H9 (cell line): ENCODE data around the gene DLG2. TPM values are rescaled to one million over a fixed set of nuclear protein-coding genes. Genes with fewer than 3 reads are reported as not detected.

Experiments
- DNase-seq: peaks from one replicate; pipeline ENCODE4 v3.0.0-alpha.2; 2017
- H2AFZ ChIP-seq: one replicate; pipeline ENCODE4 v1.6.1; 2013; ENCODE audit warnings: mild to moderate bottlenecking, low read length, control low read depth, moderate library complexity
- H2AK5ac ChIP-seq: 2 replicates; pipeline ENCODE4 v1.6.1; 2013; ENCODE audit warnings: low read length, control low read depth, mixed read lengths; ENCODE audit not compliant: insufficient read length
- H2BK120ac ChIP-seq: one replicate; pipeline ENCODE4 v1.6.1; 2013; ENCODE audit warnings: low read depth, mild to moderate bottlenecking, low read length, control low read depth, inconsistent platforms; ENCODE audit not compliant: poor library complexity, severe bottlenecking
- H2BK12ac ChIP-seq: 2 replicates; pipeline ENCODE4 v1.6.1; 2013; ENCODE audit warnings: low read length, control low read depth, mixed read lengths, low read depth; ENCODE audit not compliant: insufficient read length
- H2BK15ac ChIP-seq: 2 replicates; pipeline ENCODE4 v1.6.1; 2013; ENCODE audit warnings: low read depth, low read length, control low read depth
- H2BK20ac ChIP-seq: one replicate; pipeline ENCODE4 v1.6.1; 2013; ENCODE audit warnings: low read depth, mild to moderate bottlenecking, low read length, control low read depth, inconsistent platforms; ENCODE audit not compliant: poor library complexity, severe bottlenecking
- H2BK5ac ChIP-seq: 2 replicates; pipeline ENCODE4 v1.6.1; 2013; ENCODE audit warnings: low read length, control low read depth, mixed read lengths; ENCODE audit not compliant: insufficient read length
- H3K14ac ChIP-seq: 2 replicates; pipeline ENCODE4 v1.6.1; 2013; ENCODE audit warnings: low read length, control low read depth; ENCODE audit not compliant: insufficient read depth
- H3K18ac ChIP-seq: 2 replicates; pipeline ENCODE4 v1.6.1; 2013; ENCODE audit warnings: low read depth, mild to moderate bottlenecking, mixed read lengths, low read length, control low read depth; ENCODE audit not compliant: insufficient read length
- H3K23ac ChIP-seq: 2 replicates; pipeline ENCODE4 v1.6.1; 2013; ENCODE audit warnings: low read length, control low read depth, mixed read lengths, low read depth; ENCODE audit not compliant: insufficient read length
- H3K23me2 ChIP-seq: 2 replicates; pipeline ENCODE4 v1.6.1; 2013; ENCODE audit warnings: low read depth, mild to moderate bottlenecking, mixed read lengths, low read length, control low read depth; ENCODE audit not compliant: insufficient read length, poor library complexity, severe bottlenecking
- H3K27ac ChIP-seq: 2 replicates; pipeline ENCODE4 v1.5.1; 2013; ENCODE audit warnings: low read length, control low read depth, mixed read lengths, low read depth; ENCODE audit not compliant: insufficient read length
- H3K27me3 ChIP-seq: 2 replicates; pipeline ENCODE4 v1.6.1; 2013; ENCODE audit warnings: low read length, control low read depth, inconsistent platforms; ENCODE audit not compliant: insufficient read depth
- H3K4ac ChIP-seq: 2 replicates; pipeline ENCODE4 v1.6.1; 2013; ENCODE audit warnings: low read depth, mild to moderate bottlenecking, control low read depth, inconsistent platforms, low read length, moderate library complexity
- H3K4me1 ChIP-seq: 2 replicates; pipeline ENCODE4 v1.6.1; 2013; ENCODE audit warnings: low read length, control low read depth, inconsistent platforms; ENCODE audit not compliant: insufficient read depth
- H3K4me2 ChIP-seq: 2 replicates; pipeline ENCODE4 v1.6.1; 2013; ENCODE audit warnings: low read length, control low read depth, mixed read lengths; ENCODE audit not compliant: insufficient read length, insufficient read depth
- H3K56ac ChIP-seq: 2 replicates; pipeline ENCODE4 v1.6.1; 2013; ENCODE audit warnings: low read depth, mild to moderate bottlenecking, mixed read lengths, low read length, control low read depth; ENCODE audit not compliant: insufficient read length
- H3K79me1 ChIP-seq: 2 replicates; pipeline ENCODE4 v1.6.1; 2013; ENCODE audit warnings: low read depth, mild to moderate bottlenecking, moderate library complexity, low read length, control low read depth, inconsistent platforms; ENCODE audit not compliant: insufficient read depth, poor library complexity, severe bottlenecking
- H3K79me2 ChIP-seq: 2 replicates; pipeline ENCODE4 v1.6.1; 2013; ENCODE audit warnings: low read length, control low read depth, inconsistent platforms; ENCODE audit not compliant: insufficient read depth
- H3K9ac ChIP-seq: 2 replicates; pipeline ENCODE4 v1.6.1; 2013; ENCODE audit warnings: low read length, control low read depth, mixed read lengths; ENCODE audit not compliant: insufficient read length; ENCODE audit errors: extremely low read depth
- H3K9me3 ChIP-seq: one replicate; pipeline ENCODE4 v1.6.1; 2013; ENCODE audit warnings: low read depth, low read length, inconsistent platforms; ENCODE audit not compliant: control insufficient read depth
- H3T11ph ChIP-seq: one replicate; pipeline ENCODE4 v1.6.1; 2013; ENCODE audit warnings: mild to moderate bottlenecking, low read length, control low read depth, inconsistent platforms
- H4K20me1 ChIP-seq: one replicate; pipeline ENCODE4 v1.6.1; 2013; ENCODE audit not compliant: control insufficient read depth, insufficient read length, insufficient read depth
- H4K5ac ChIP-seq: 2 replicates; pipeline ENCODE4 v1.6.1; 2013; ENCODE audit warnings: low read depth, mild to moderate bottlenecking, mixed read lengths, low read length, control low read depth; ENCODE audit not compliant: insufficient read length
- H4K8ac ChIP-seq: replicated peaks from 2 replicates; pipeline ENCODE4 v1.6.1; 2013; ENCODE audit warnings: low read length, control low read depth, mixed read lengths, low read depth; ENCODE audit not compliant: insufficient read length
- H4K91ac ChIP-seq: 2 replicates; pipeline ENCODE4 v1.6.1; 2013; ENCODE audit warnings: low read depth, mild to moderate bottlenecking, moderate library complexity, mixed read lengths, low read length, control low read depth; ENCODE audit not compliant: insufficient read length
- H3K27ac Mint-ChIP-seq, 3 experiments: 2 replicates in 2 of 3; 3 replicates in 1 of 3; pipeline ENCODE4 v1.8.0; 2020 to 2021; ENCODE audit warnings: mixed read lengths in 3 of 3, mild to moderate bottlenecking in 1 of 3, moderate library complexity in 1 of 3
- H3K27me3 Mint-ChIP-seq: 2 replicates; pipeline ENCODE4 v1.8.0; 2021; ENCODE audit warnings: low read depth, mild to moderate bottlenecking, moderate library complexity, mixed read lengths
- H3K36me3 Mint-ChIP-seq, 3 experiments: 2 replicates in 2 of 3; 3 replicates in 1 of 3; pipeline ENCODE4 v1.8.0; 2020 to 2021; ENCODE audit warnings: low read depth in 3 of 3, mixed read lengths in 3 of 3; ENCODE audit not compliant: insufficient read depth in 1 of 3
- H3K4me1 Mint-ChIP-seq, 2 experiments: 2 replicates each; pipeline ENCODE4 v1.8.0; 2020; ENCODE audit warnings: mixed read lengths in 2 of 2
- H3K4me3 Mint-ChIP-seq, 2 experiments: 2 replicates in 1 of 2; 3 replicates in 1 of 2; pipeline ENCODE4 v1.8.0; 2020 to 2021; ENCODE audit warnings: mild to moderate bottlenecking in 2 of 2, mixed read lengths in 2 of 2, moderate library complexity in 1 of 2
- H3K9me3 Mint-ChIP-seq, 2 experiments: 2 replicates in 1 of 2; 3 replicates in 1 of 2; pipeline ENCODE4 v1.8.0; 2020; ENCODE audit warnings: mild to moderate bottlenecking in 2 of 2, mixed read lengths in 2 of 2, moderate library complexity in 1 of 2
- CTCF ChIP-seq: fragments of 200-600 bp; sonication (generic); conservative IDR thresholded peaks from 3 replicates; pipeline ENCODE4 v1.8.0; 2021; ENCODE audit warnings: antibody characterized with exemption, mild to moderate bottlenecking
- WGBS: extraction: QIAGEN DNeasy Blood & Tissue Kit; methylation state at CpG from one replicate; pipeline ENCODE4 v1.1.7; 2013; ENCODE audit warnings: missing lambda C conversion rate, low lambda C conversion rate, mixed read lengths; ENCODE audit not compliant: insufficient read length; ENCODE audit errors: extremely low coverage; 5-methylcytosine and 5-hydroxymethylcytosine counted together
- total RNA-seq: library from RNA; stranded (reverse); gene quantifications from 2 replicates; pipeline ENCODE4 v1.2.1, GENCODE V29; 2021

The DLG2 gene
- total RNA-seq, 1 experiment from 2014 or later, result 8.0 TPM

GRCh38 chr11:85263328-85263727, 363.8 kb downstream of the DLG2 start:
- Histone ChIP-seq H2AK5ac (no peak overlapping the region), H3K9ac (no peak overlapping the region), H2BK15ac (no peak overlapping the region), H3K56ac (no peak overlapping the region), H3K4ac (no peak overlapping the region), H3K4me1 (no peaks in the 10 kb centered on the region; the same call in 1 of the 2 replicates), H4K20me1 (no peaks in the 10 kb centered on the region), H2BK12ac (no peak overlapping the region), H3K18ac (no peak overlapping the region), H3K27me3 (no peaks in the 10 kb centered on the region), H2AFZ (no peak overlapping the region), H3K23ac (no peak overlapping the region), H3K79me1 (no peaks in the 10 kb centered on the region), H3K79me2 (no peaks in the 10 kb centered on the region), H3K4me2 (no peak overlapping the region), H2BK120ac (no peak overlapping the region), H3K27ac (no peak overlapping the region), H4K91ac (no peak overlapping the region), H3K9me3 (no peaks in the 10 kb centered on the region), H3T11ph (no peak overlapping the region), H4K8ac (no peak overlapping the region), H3K23me2 (no peaks in the 10 kb centered on the region), H4K5ac (no peak overlapping the region), H2BK5ac (no peak overlapping the region), H2BK20ac (no peak overlapping the region), H3K14ac (no peak overlapping the region)
- peaks cover 3 to 7% (median 3%) of the 10 kb centered on the region in 3 experiments; a peak in 2 of 7 replicates for H3K36me3 Mint-ChIP-seq
- no peaks in the 10 kb centered on the region for H3K9me3 Mint-ChIP-seq
- H3K4me3 Mint-ChIP-seq, result no peak overlapping the region
- H3K27me3 Mint-ChIP-seq, result no peaks in the 10 kb centered on the region
- H3K27ac Mint-ChIP-seq, result 0 out of 7 replicates have a peak overlapping the region, but pooled peaks of 1 of the 3 experiments have one; percentile 42
- TF ChIP-seq CTCF, result no peak
- no CpG with 5 or more reads among the region's 3 CpGs for WGBS
- peaks cover 9 to 11% of the 10 kb centered on the region in 2 experiments for H3K4me1 Mint-ChIP-seq
- no peak for DNase-seq
